HUES6 (cell line): ENCODE results near the gene ITPR2.
"Not testable (repeated sequence)": the region's sequence is repeated elsewhere in the genome, so short reads cannot be mapped to it uniquely, and the experiment has no call there.

Experiments
- H3K27ac ChIP-seq: 2 replicates; pipeline ENCODE4 v1.7.0; 2013; ENCODE audit warnings: low read depth, mild to moderate bottlenecking, low read length, inconsistent platforms
- H3K27me3 ChIP-seq: 2 replicates; pipeline ENCODE4 v1.6.1; 2013; ENCODE audit warnings: low read length; ENCODE audit not compliant: control insufficient read depth, insufficient read depth
- H3K36me3 ChIP-seq: 2 replicates; pipeline ENCODE4 v1.6.1; 2013; ENCODE audit warnings: low read length; ENCODE audit not compliant: control insufficient read depth, insufficient read depth
- H3K4me1 ChIP-seq: 2 replicates; pipeline ENCODE4 v1.6.1; 2013; ENCODE audit warnings: low read length; ENCODE audit not compliant: control insufficient read depth, insufficient read depth
- H3K4me3 ChIP-seq: 2 replicates; pipeline ENCODE4 v1.5.1; 2013; ENCODE audit warnings: low read depth, low read length
- H3K9ac ChIP-seq: one replicate; pipeline ENCODE4 v1.6.1; 2013; ENCODE audit warnings: mild to moderate bottlenecking, low read length
- H3K9me3 ChIP-seq: 2 replicates; pipeline ENCODE4 v1.6.1; 2013; ENCODE audit warnings: low read depth, low read length; ENCODE audit not compliant: control insufficient read depth, insufficient read depth

Gene ITPR2

GRCh38 chr12:26651566-26652188, 181.3 kb downstream of the ITPR2 start:
- Histone ChIP-seq H3K36me3 (peaks cover 23% of the 10 kb centered on the region), H3K27me3 (no peaks in the 10 kb centered on the region), H3K27ac (no peak overlapping the region), H3K9me3 (peaks cover 3% of the 10 kb centered on the region; the same call in 1 of the 2 replicates), H3K9ac (no peak overlapping the region), H3K4me3 (no peak overlapping the region), H3K4me1 (no peaks in the 10 kb centered on the region)

DNA sequence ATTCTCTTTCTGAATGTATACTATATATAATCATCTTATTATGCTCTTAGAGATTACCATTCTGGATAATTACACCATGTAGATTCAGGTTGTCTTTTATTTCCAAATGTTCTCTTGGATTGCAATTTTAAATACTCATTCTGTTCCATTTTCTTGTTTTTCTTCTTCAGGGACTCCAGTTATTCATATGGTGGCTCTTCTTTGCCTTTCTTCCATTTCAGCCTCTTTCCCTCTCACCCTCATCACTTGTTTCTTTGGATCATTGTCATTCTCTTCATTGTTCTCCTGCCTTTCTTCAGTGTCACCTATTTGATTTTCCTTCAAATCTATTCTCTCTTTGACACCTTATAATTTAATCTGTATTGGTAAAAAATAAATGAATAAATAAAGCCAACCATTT, 182.0 kb downstream of the ITPR2 start:
- H3K27ac ChIP-seq = no peak overlapping the region
- H3K36me3 ChIP-seq = peaks cover 17% of the 10 kb centered on the region; the same call in 1 of the 2 replicates
- no peak overlapping the region for H3K4me3 ChIP-seq
- H3K27me3 ChIP-seq = no peaks in the 10 kb centered on the region
- no peaks in the 10 kb centered on the region for H3K4me1 ChIP-seq
- peaks cover 3% of the 10 kb centered on the region; the same call in 1 of the 2 replicates for H3K9me3 ChIP-seq
- no peak overlapping the region for H3K9ac ChIP-seq

DNA sequence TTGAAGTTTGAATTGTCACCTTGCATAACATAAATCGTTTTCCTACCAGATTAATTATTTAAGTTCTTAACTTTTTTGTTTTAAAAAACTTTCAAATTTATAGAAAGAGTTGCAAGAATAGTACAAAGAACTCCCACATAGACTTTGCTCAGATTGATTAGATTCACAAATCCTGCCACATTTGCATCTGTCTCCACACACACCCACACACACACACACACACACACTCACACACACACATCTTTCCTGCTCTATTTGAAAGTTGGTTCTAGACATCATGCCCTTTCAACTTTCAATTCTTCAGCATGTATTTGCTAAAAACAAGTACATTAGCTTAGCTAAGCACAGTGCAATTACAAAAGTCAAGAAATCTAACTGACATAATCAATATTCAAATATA, 184.0 kb downstream of the ITPR2 start:
- no peak overlapping the region for H3K9ac ChIP-seq
- peaks cover 5% of the 10 kb centered on the region; the same call in 1 of the 2 replicates for H3K36me3 ChIP-seq
- H3K4me1 ChIP-seq = peaks cover 4% of the 10 kb centered on the region; the same call in 1 of the 2 replicates
- no peak overlapping the region for H3K27ac ChIP-seq
- peaks cover 3% of the 10 kb centered on the region; the same call in 1 of the 2 replicates for H3K9me3 ChIP-seq
- no peak overlapping the region for H3K4me3 ChIP-seq
- no peaks in the 10 kb centered on the region for H3K27me3 ChIP-seq

DNA sequence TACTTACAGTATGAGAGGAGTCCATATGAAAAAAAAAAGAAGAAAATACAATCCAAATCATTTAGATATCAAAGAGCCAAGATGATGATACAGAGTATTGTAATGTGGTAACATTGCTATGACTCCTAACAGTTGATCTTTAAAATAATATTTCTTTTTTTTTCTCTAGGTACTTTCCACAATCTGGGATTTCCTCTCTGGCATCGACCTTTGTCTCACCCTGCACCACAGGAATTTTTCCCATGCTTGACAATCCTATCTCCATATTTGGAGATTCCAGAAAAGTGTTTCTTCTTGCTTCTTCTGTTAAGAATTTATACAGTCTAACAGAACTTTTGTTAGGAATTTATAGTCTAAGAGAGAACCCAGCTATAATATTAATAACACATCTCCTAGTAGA, 184.4 kb downstream of the ITPR2 start:
- Histone ChIP-seq H3K36me3 (peaks cover 3% of the 10 kb centered on the region; the same call in 1 of the 2 replicates), H3K9ac (no peak overlapping the region), H3K27ac (no peak overlapping the region), H3K9me3 (peaks cover 3% of the 10 kb centered on the region; the same call in 1 of the 2 replicates), H3K27me3 (no peaks in the 10 kb centered on the region), H3K4me1 (peaks cover 7% of the 10 kb centered on the region), H3K4me3 (no peak overlapping the region)

DNA sequence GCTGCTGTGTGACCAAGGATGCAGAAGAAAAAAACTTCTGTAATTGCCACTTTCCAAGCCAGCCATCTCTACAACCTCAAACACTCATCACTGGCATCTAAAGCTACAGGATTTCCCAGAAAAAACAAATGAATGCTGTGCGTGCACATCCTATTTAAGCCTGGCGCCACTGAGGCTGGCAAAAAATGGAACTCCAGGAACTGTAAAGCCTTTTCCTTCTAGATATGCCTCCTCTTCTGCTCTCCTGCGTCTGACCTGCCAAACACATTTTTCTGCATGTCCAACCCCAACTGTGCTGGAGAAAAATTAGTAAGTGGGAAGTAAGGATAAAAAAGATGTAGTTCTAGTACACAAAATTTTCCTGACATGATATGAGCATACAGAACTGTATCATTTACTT, 184.9 kb downstream of the ITPR2 start:
- Histone ChIP-seq H3K36me3 (no peaks in the 10 kb centered on the region), H3K9me3 (peaks cover 3% of the 10 kb centered on the region; the same call in 1 of the 2 replicates), H3K9ac (no peak overlapping the region), H3K4me3 (no peak overlapping the region), H3K27me3 (no peaks in the 10 kb centered on the region), H3K27ac (no peak overlapping the region), H3K4me1 (peaks cover 12% of the 10 kb centered on the region)

DNA sequence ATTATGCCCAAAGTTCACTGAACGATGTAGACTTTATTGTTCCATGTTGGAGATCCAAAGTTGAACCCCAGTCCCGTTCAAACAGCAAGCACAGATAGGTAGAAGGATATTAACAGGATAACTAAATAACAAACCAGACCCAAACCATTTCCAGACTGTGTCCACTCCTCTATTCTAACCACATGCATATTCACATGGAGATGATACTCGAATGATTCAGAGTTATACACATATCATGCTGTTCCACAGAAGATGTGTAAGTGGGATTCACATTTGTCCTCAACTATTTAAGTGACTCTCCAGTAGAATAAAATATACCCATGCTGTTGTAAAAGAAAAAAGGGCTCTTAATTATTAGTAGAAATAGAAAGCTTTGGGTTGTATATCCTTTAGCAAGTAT, 185.9 kb downstream of the ITPR2 start:
- no peaks in the 10 kb centered on the region for H3K36me3 ChIP-seq
- no peak overlapping the region for H3K27ac ChIP-seq

GRCh38 chr12:26646571-26646970, 186.4 kb downstream of the ITPR2 start:
- Histone ChIP-seq H3K9me3 (peaks cover 3% of the 10 kb centered on the region; the same call in 1 of the 2 replicates), H3K36me3 (no peaks in the 10 kb centered on the region), H3K4me3 (no peak overlapping the region), H3K4me1 (peaks cover 13% of the 10 kb centered on the region), H3K27me3 (no peaks in the 10 kb centered on the region), H3K9ac (no peak overlapping the region), H3K27ac (no peak overlapping the region)

More for the DNA sequence above, 185.9 kb downstream of the ITPR2 start:
- Histone ChIP-seq H3K9ac (no peak overlapping the region), H3K4me1 (peaks cover 13% of the 10 kb centered on the region), H3K4me3 (no peak overlapping the region), H3K27me3 (no peaks in the 10 kb centered on the region), H3K9me3 (peaks cover 3% of the 10 kb centered on the region; the same call in 1 of the 2 replicates)

- H3K4me1 ChIP-seq = peaks cover 13% of the 10 kb centered on the region
- not testable (repeated sequence) for H3K27me3 ChIP-seq, H3K36me3 ChIP-seq, H3K9me3 ChIP-seq, H3K9ac ChIP-seq, H3K27ac ChIP-seq, H3K4me3 ChIP-seq
Measured at GRCh38 chr12:26644376-26644775, 188.6 kb downstream of the ITPR2 start.

GRCh38 chr12:26643532-26644315, 189.3 kb downstream of the ITPR2 start:
- Histone ChIP-seq H3K27ac (0 out of 2 replicates have a peak overlapping the region, but pooled peaks have one; percentile 28), H3K4me1 (peaks cover 13% of the 10 kb centered on the region), H3K9me3 (no peaks in the 10 kb centered on the region), H3K4me3 (no peak overlapping the region), H3K27me3 (no peaks in the 10 kb centered on the region), H3K9ac (no peak overlapping the region), H3K36me3 (no peaks in the 10 kb centered on the region)

GRCh38 chr12:26642361-26642760, 190.6 kb downstream of the ITPR2 start:
- Histone ChIP-seq H3K27me3 (no peaks in the 10 kb centered on the region), H3K4me1 (peaks cover 13% of the 10 kb centered on the region), H3K4me3 (no peak overlapping the region), H3K9ac (no peak overlapping the region), H3K27ac (no peak overlapping the region), H3K9me3 (no peaks in the 10 kb centered on the region), H3K36me3 (no peaks in the 10 kb centered on the region)

DNA sequence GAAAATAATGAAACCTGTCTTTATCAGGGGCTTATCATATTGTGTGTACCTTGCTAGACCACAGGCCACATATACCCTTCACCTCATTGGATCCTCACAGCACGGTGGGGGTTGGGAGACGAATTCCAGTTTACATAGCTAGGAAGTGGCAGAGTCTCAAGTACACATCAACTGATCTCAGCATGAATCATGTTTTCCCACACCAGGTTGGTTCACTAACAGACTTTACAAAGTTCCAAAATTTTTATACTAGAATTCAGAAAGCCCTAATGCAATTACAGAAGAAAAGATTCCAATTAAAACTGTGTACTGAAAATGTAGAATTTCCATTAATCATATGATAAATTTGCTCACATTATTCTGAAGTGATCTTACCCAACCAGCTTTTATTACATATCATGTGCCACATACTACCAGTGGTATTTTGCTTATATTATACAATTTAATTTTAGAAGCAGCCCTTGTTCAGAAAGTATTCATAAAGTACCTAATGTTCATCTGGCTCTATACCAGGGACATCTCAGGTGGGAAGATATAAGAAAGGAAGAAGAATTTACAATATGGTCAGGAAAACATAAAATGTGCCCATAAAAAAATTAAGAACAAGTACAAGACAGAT, 196.2 kb downstream of the ITPR2 start:
- Histone ChIP-seq H3K27me3 (no peaks in the 10 kb centered on the region), H3K9me3 (no peaks in the 10 kb centered on the region), H3K9ac (no peak overlapping the region), H3K36me3 (no peaks in the 10 kb centered on the region), H3K27ac (no peak overlapping the region), H3K4me3 (no peak overlapping the region), H3K4me1 (peaks cover 38% of the 10 kb centered on the region)
